Type B pancreatic cell (in vitro differentiated cells): Measurements from ENCODE around the gene CAPN12. TPM values are rescaled to one million over a fixed set of nuclear protein-coding genes. Genes with fewer than 3 reads are reported as not detected.
"Not testable (repeated sequence)": the region's sequence is repeated elsewhere in the genome, so short reads cannot be mapped to it uniquely, and the experiment has no call there.

Experiments used
- DNase-seq: peaks from one replicate; pipeline ENCODE4 v3.0.0; 2021; ENCODE audit warnings: mixed read lengths; ENCODE audit not compliant: unreplicated experiment; ENCODE audit errors: extremely low spot score
- H3K27ac Mint-ChIP-seq: 2 replicates; pipeline ENCODE4 v1.8.0; 2021; ENCODE audit warnings: mild to moderate bottlenecking, mixed read lengths
- H3K27me3 Mint-ChIP-seq: 2 replicates; pipeline ENCODE4 v1.8.0; 2021; ENCODE audit warnings: mixed read lengths
- H3K36me3 Mint-ChIP-seq: 2 replicates; pipeline ENCODE4 v1.8.0; 2021; ENCODE audit warnings: mixed read lengths
- H3K4me1 Mint-ChIP-seq: one replicate; pipeline ENCODE4 v1.8.0; 2021; ENCODE audit warnings: mixed read lengths; ENCODE audit not compliant: unreplicated experiment
- H3K4me3 Mint-ChIP-seq: 2 replicates; pipeline ENCODE4 v1.8.0; 2021; ENCODE audit warnings: mild to moderate bottlenecking, mixed read lengths
- H3K9me3 Mint-ChIP-seq: 2 replicates; pipeline ENCODE4 v1.8.0; 2021; ENCODE audit warnings: mixed read lengths
- CTCF ChIP-seq: fragments of 200-600 bp; sonication (generic); conservative IDR thresholded peaks from 2 replicates; pipeline ENCODE4 v1.5.0; 2021; ENCODE audit warnings: antibody characterized with exemption, mild to moderate bottlenecking
- total RNA-seq: library from RNA; stranded (reverse); gene quantifications from 2 replicates; pipeline ENCODE4 v1.2.1, GENCODE V29; 2021; ENCODE audit warnings: low replicate concordance

Gene CAPN12
- total RNA-seq, 1 donor from 2014 or later = 3.0 TPM

- DNase-seq = no peak
- Mint-ChIP-seq H3K27me3 (peaks cover 3% of the 10 kb centered on the region), H3K36me3 (no peaks in the 10 kb centered on the region), H3K4me3 (no peak within 1 kb of the TSS), H3K9me3 (no peaks in the 10 kb centered on the region), H3K4me1 (peaks cover 4% of the 10 kb centered on the region), H3K27ac (no peak within 1 kb of the TSS)
- no peak for TF ChIP-seq CTCF
Observed at GRCh38 chr19:38788478-38789243, 44.4 kb upstream of the CAPN12 start, which contains the start of gene LGALS7B. TSS of gene LGALS7B (plus strand) at chr19:38789200. CDS start at chr19:38789227, 27 bp downstream.

DNA sequence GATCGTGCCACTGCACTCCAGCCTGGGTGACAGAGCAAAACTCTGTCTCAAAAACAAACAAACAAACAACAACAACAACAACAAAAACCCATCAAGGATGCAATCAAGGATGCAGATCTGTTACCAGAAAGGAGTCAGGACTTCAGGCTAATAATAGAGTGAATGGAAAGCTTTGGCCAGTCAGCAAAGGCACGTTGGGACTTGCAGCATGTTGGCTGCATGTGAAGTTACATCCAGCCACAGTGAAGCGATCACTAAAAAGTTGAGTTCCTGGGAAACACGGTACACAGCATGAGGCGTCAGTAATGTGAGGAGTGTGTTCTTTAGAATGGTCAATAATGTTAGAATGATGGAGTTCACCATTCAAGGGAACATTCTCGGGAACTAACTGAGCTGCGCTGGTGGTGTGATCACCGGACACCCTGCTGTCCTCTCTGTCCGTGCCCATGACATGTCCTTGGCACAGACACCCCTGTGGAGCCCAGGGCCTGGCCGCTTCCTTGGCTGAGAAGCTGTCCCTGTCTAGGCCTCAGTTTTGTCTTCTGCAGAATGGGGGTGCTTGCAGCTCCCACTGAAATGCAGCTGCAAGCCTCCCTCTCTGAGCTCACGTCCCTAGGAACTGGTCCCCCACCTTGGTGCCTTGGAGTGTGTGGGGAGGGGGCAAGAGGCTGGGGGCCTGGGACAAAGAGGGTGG is 42.4 kb upstream of the CAPN12 start:
- TF ChIP-seq CTCF = no peak
- Mint-ChIP-seq H3K27ac (no peak overlapping the region), H3K4me3 (no peak overlapping the region), H3K36me3 (no peaks in the 10 kb centered on the region), H3K27me3 (no peaks in the 10 kb centered on the region), H3K4me1 (no peaks in the 10 kb centered on the region), H3K9me3 (no peaks in the 10 kb centered on the region)
- no peak for DNase-seq

DNA sequence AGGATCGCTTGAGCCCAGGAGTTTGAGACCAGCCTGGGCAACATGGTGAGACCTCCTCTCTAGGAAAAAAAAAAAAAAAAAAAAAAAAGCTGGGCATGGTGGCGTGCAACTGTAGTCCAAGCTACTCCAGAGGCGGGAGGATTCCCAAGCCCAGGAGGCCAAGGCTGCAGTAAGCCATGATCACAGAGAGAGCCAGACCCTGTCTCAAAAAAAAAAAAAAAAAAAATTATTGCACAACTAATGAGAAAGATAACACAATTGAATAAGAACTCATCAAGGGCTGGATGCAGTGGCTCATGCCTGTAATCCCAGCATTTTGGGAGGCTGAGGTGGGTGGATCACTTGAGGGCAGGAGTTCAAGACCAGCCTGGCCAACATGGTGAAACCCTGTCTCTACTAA is 41.8 kb upstream of the CAPN12 start:
- not testable (repeated sequence) for H3K27ac Mint-ChIP-seq, H3K4me1 Mint-ChIP-seq, H3K9me3 Mint-ChIP-seq, DNase-seq, H3K27me3 Mint-ChIP-seq, H3K4me3 Mint-ChIP-seq, H3K36me3 Mint-ChIP-seq

GRCh38 chr19:38785187-38785699 is 41.0 kb upstream of the CAPN12 start:
- Mint-ChIP-seq H3K4me1 (no peaks in the 10 kb centered on the region), H3K27ac (no peak overlapping the region), H3K27me3 (peaks cover 5% of the 10 kb centered on the region)

DNA sequence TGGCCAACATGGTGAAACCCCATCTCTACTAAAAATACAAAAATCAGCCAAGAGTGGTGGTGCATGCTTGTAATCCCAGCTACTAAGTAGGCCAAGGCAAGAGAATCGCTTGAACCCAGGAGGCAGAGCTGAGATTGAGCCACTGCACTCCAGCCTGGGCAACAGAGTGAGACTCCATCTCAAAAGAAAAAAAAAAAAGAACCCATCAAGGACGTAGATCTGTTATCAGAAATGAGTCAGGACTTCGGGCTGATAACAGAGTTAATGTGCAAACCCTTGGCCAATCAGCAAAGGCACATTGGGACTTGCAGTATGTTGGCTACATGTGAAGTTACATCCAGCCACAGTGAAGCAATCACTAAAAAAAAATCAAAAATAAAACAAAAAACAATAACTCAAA is 40.0 kb upstream of the CAPN12 start:
- Mint-ChIP-seq H3K4me3 (no peak overlapping the region), H3K36me3 (no peaks in the 10 kb centered on the region), H3K9me3 (no peaks in the 10 kb centered on the region), H3K4me1 (no peaks in the 10 kb centered on the region), H3K27me3 (peaks cover 7% of the 10 kb centered on the region), H3K27ac (no peak overlapping the region)
- TF ChIP-seq CTCF = no peak
- no peak for DNase-seq

More at GRCh38 chr19:38785187-38785699, 41.0 kb upstream of the CAPN12 start:
- no peak overlapping the region for H3K4me3 Mint-ChIP-seq
- H3K9me3 Mint-ChIP-seq = no peaks in the 10 kb centered on the region
- no peak for DNase-seq
- TF ChIP-seq CTCF = no peak
- no peaks in the 10 kb centered on the region for H3K36me3 Mint-ChIP-seq

- DNase-seq = not testable (repeated sequence)
Observed at GRCh38 chr19:38782212-38782611, 37.9 kb upstream of the CAPN12 start.

More at GRCh38 chr19:38782212-38782611, 37.9 kb upstream of the CAPN12 start:
- H3K4me1 Mint-ChIP-seq, H3K36me3 Mint-ChIP-seq, H3K4me3 Mint-ChIP-seq, H3K27ac Mint-ChIP-seq, H3K9me3 Mint-ChIP-seq: not testable (repeated sequence)
- H3K27me3 Mint-ChIP-seq = peaks cover 11% of the 10 kb centered on the region
